HepG2 (cell line): ENCODE measurements around the gene STKLD1. TPM values are rescaled to one million over a fixed set of nuclear protein-coding genes. Genes with fewer than 3 reads are reported as not detected.

Experiments
- CHCHD3 ChIP-seq: sonication (generic); formaldehyde crosslinking; IDR thresholded peaks from 2 replicates; pipeline ENCODE4 v1.8.0; 2022; ENCODE audit warnings: mild to moderate bottlenecking, missing genetic modification reagents, moderate library complexity
- GABPB1 ChIP-seq: IDR thresholded peaks from 2 replicates; pipeline ENCODE4 v1.6.1; 2016; ENCODE audit warnings: mild to moderate bottlenecking, missing genetic modification reagents, moderate library complexity, missing compliant biosample characterization
- HES4 ChIP-seq: sonication (generic); formaldehyde crosslinking; IDR thresholded peaks from 2 replicates; pipeline ENCODE4 v1.9.0; 2021; ENCODE audit warnings: mild to moderate bottlenecking, missing genetic modification reagents, borderline replicate concordance
- HMG20B ChIP-seq: conservative IDR thresholded peaks from 2 replicates; pipeline ENCODE4 v1.6.1; 2016; ENCODE audit warnings: missing genetic modification reagents, missing compliant biosample characterization
- NONO ChIP-seq, 2 experiments: fragments of 450-650 bp in 1 of 2; sonication (generic) in 1 of 2; formaldehyde crosslinking in 1 of 2; IDR thresholded peaks in 1 of 2; conservative IDR thresholded peaks in 1 of 2; 2 replicates each; pipeline versions ENCODE4 v1.6.1 to v1.8.0; 2017 to 2022; ENCODE audit warnings: mild to moderate bottlenecking in 1 of 2, missing genetic modification reagents in 1 of 2, moderate library complexity in 1 of 2
- SOX6 ChIP-seq, 2 experiments: fragments of 450-650 bp in 1 of 2; sonication (generic) in 1 of 2; formaldehyde crosslinking in 1 of 2; IDR thresholded peaks; 2 replicates each; pipeline versions ENCODE4 v1.4.0 to v1.6.1; 2017 to 2020; ENCODE audit warnings: antibody characterized with exemption in 1 of 2, mild to moderate bottlenecking in 1 of 2, missing genetic modification reagents in 1 of 2
- SP4 ChIP-seq: sonication (generic); formaldehyde crosslinking; IDR thresholded peaks from 2 replicates; pipeline ENCODE4 v1.8.1; 2023; ENCODE audit warnings: mild to moderate bottlenecking, missing genetic modification reagents
- ZNF326 ChIP-seq: sonication (generic); formaldehyde crosslinking; IDR thresholded peaks from 2 replicates; pipeline ENCODE4 v1.4.0; 2020; ENCODE audit warnings: missing genetic modification reagents, borderline replicate concordance
- ZNF451 ChIP-seq: sonication (generic); formaldehyde crosslinking; IDR thresholded peaks from 2 replicates; pipeline ENCODE4 v1.5.0; 2020; ENCODE audit warnings: mild to moderate bottlenecking, missing genetic modification reagents
- ZNF460 ChIP-seq: sonication (generic); formaldehyde crosslinking; IDR thresholded peaks from 2 replicates; pipeline ENCODE4 v1.5.1; 2020; ENCODE audit warnings: missing genetic modification reagents, mild to moderate bottlenecking, borderline replicate concordance
- ZNF776 ChIP-seq: sonication (generic); formaldehyde crosslinking; IDR thresholded peaks from 2 replicates; pipeline ENCODE4 v1.4.0; 2020; ENCODE audit warnings: mild to moderate bottlenecking, missing genetic modification reagents
- ZSCAN22 ChIP-seq: sonication (generic); formaldehyde crosslinking; IDR thresholded peaks from 2 replicates; pipeline ENCODE4 v1.4.0; 2020; ENCODE audit warnings: mild to moderate bottlenecking, missing genetic modification reagents
- ZZZ3 ChIP-seq: sonication (generic); formaldehyde crosslinking; IDR thresholded peaks from 2 replicates; pipeline ENCODE4 v1.4.0; 2020; ENCODE audit warnings: missing genetic modification reagents, mild to moderate bottlenecking, borderline replicate concordance
- polyA plus RNA-seq, 8 experiments: library from polyadenylated mRNA; depleted of rRNA in 3 of 8; stranded (reverse) in 7 of 8; unstranded in 1 of 8; fragments of >200 nt; fragmentation: Illumina TruSeq in 4 of 8; extraction: Trizol in 4 of 8; gene quantifications; 2 replicates each; pipeline versions ENCODE4 v1.2.1 to v1.2.3, GENCODE V29; 2011 to 2016; ENCODE audit warnings: low read depth in 4 of 8, missing spikeins in 1 of 8, mixed read lengths in 1 of 8; ENCODE audit not compliant: insufficient read depth in 1 of 8
- total RNA-seq, 5 experiments: library from RNA; depleted of rRNA; stranded (reverse); fragments of >200 nt; fragmentation: Illumina TruSeq; extraction: Trizol; gene quantifications; 2 replicates each; pipeline ENCODE4 v1.2.3, GENCODE V29; 2016; ENCODE audit warnings: low read depth in 1 of 5
- TF ChIP-seq, protein P1 (sequence below): fragments of 450-650 bp; IDR thresholded peaks from 2 replicates; pipeline ENCODE4 v1.6.1; 2016
- TF ChIP-seq, protein P2 (sequence below): sonication (generic); formaldehyde crosslinking; IDR thresholded peaks from 2 replicates; pipeline ENCODE4 v1.8.1; 2023; ENCODE audit warnings: mild to moderate bottlenecking, moderate library complexity, missing genetic modification reagents
- TF ChIP-seq, protein P3 (sequence below): sonication (generic); formaldehyde crosslinking; IDR thresholded peaks from 2 replicates; pipeline ENCODE4 v1.8.0; 2023; ENCODE audit warnings: mild to moderate bottlenecking, missing genetic modification reagents
- TF ChIP-seq, protein P4 (sequence below): sonication (generic); formaldehyde crosslinking; IDR thresholded peaks from 2 replicates; pipeline ENCODE4 v1.8.1; 2023; ENCODE audit warnings: mild to moderate bottlenecking, missing genetic modification reagents
- TF ChIP-seq, protein P5 (sequence below): sonication (generic); formaldehyde crosslinking; IDR thresholded peaks from 2 replicates; pipeline ENCODE4 v1.8.0; 2022; ENCODE audit warnings: mild to moderate bottlenecking, missing genetic modification reagents
- TF ChIP-seq, protein P6 (sequence below): sonication (generic); formaldehyde crosslinking; IDR thresholded peaks from 2 replicates; pipeline ENCODE4 v1.4.0; 2020; ENCODE audit warnings: missing genetic modification reagents

Gene STKLD1
- total and polyA plus RNA-seq, 2 of the 13 experiments (the other 11 are each of a cell fraction or from before 2014, with no cell fraction given) = 1.5 to 2.2 TPM

DNA sequence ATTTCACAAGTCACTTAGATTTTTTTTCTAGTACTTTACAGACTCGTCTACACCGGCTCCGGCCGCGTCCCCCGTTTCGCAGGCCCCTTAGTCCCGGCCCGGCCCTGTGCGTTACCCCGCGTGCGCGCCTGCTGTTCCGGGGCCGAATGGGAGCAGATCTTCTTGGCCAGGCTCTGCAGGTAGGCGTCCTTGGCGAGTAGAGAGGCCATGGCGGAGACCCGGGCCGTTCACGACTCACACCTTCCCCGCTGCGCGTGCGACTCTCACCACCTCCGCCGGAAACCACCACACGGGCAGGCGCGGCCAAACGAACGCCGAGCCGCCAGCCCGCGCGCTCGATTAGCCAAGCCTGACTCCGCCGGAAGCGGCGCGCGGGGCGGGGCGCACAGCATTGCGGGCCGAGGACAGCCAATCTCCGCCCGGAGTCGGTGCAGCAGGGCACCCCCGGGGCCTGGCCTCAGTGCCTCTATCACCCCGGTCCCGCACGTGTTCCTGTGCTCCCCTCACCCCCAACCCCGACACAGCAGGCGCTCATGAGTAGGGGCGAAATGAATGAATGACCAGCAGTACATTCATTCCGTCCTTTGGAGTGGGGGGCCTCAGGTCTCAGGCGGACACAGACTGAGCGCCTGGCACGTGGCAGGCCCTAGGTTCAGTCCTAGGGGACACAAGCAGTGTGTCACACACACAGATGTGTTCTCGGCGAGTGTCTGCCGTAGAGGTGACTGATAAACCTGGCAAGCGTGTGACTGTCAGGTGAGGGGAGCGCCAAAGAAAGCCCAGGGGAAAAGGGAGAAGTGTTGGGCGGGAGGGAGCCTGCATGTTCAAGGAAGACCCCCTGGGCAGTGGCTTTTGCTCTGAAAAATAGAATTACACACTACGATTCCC is 40.0 kb upstream of the STKLD1 start, which contains the start of gene SURF6 (continued):
- TF ChIP-seq, protein P1, sequence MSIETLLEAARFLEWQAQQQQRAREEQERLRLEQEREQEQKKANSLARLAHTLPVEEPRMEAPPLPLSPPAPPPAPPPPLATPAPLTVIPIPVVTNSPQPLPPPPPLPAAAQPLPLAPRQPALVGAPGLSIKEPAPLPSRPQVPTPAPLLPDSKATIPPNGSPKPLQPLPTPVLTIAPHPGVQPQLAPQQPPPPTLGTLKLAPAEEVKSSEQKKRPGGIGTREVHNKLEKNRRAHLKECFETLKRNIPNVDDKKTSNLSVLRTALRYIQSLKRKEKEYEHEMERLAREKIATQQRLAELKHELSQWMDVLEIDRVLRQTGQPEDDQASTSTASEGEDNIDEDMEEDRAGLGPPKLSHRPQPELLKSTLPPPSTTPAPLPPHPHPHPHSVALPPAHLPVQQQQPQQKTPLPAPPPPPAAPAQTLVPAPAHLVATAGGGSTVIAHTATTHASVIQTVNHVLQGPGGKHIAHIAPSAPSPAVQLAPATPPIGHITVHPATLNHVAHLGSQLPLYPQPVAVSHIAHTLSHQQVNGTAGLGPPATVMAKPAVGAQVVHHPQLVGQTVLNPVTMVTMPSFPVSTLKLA = peak; percentile 78
- TF ChIP-seq ZZZ3 (CRISPR knock-in tag) = peak; percentile 89
- no peak; the same call in 1 of the 2 replicates for TF ChIP-seq ZNF460
- peak; percentile 7; the same call in 1 of the 2 replicates for TF ChIP-seq CHCHD3 (CRISPR knock-in tag)
- TF ChIP-seq, protein P2, sequence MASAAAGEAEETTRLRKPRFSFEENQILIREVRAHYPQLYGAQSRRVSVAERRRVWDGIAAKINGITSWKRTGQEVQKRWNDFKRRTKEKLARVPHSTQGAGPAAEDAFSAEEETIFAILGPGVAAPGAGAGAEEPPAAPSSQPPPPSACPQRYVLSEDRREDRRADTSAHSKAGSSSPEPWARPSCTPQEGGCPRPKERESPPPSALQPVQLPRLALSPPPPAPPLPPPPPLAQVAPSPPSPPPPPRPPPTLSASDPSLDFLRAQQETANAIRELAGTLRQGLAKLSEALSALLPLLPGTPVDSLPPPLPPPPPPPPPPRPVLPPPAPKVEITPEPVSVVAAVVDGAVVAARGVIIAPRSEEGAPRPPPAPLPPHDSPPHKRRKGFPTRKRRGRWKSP = peak; percentile 77; the same call in 1 of the 2 replicates
- TF ChIP-seq, protein P3, sequence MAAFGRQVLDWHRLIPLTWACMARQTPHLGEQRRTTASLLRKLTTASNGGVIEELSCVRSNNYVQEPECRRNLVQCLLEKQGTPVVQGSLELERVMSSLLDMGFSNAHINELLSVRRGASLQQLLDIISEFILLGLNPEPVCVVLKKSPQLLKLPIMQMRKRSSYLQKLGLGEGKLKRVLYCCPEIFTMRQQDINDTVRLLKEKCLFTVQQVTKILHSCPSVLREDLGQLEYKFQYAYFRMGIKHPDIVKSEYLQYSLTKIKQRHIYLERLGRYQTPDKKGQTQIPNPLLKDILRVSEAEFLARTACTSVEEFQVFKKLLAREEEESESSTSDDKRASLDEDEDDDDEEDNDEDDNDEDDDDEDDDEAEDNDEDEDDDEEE (CRISPR knock-in tag) = no peak
- peak; percentile 71; the same call in 1 of the 2 replicates for TF ChIP-seq ZNF776 (CRISPR knock-in tag)
- peak; percentile 23; the same call in 1 of the 2 replicates for TF ChIP-seq ZSCAN22 (CRISPR knock-in tag)
- peak; percentile 58 for TF ChIP-seq HMG20B (CRISPR knock-in tag)
- TF ChIP-seq, protein P4, sequence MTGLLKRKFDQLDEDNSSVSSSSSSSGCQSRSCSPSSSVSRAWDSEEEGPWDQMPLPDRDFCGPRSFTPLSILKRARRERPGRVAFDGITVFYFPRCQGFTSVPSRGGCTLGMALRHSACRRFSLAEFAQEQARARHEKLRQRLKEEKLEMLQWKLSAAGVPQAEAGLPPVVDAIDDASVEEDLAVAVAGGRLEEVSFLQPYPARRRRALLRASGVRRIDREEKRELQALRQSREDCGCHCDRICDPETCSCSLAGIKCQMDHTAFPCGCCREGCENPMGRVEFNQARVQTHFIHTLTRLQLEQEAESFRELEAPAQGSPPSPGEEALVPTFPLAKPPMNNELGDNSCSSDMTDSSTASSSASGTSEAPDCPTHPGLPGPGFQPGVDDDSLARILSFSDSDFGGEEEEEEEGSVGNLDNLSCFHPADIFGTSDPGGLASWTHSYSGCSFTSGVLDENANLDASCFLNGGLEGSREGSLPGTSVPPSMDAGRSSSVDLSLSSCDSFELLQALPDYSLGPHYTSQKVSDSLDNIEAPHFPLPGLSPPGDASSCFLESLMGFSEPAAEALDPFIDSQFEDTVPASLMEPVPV (CRISPR knock-in tag) = peak; percentile 93
- peak; percentile 100 for TF ChIP-seq GABPB1
- TF ChIP-seq, protein P5, sequence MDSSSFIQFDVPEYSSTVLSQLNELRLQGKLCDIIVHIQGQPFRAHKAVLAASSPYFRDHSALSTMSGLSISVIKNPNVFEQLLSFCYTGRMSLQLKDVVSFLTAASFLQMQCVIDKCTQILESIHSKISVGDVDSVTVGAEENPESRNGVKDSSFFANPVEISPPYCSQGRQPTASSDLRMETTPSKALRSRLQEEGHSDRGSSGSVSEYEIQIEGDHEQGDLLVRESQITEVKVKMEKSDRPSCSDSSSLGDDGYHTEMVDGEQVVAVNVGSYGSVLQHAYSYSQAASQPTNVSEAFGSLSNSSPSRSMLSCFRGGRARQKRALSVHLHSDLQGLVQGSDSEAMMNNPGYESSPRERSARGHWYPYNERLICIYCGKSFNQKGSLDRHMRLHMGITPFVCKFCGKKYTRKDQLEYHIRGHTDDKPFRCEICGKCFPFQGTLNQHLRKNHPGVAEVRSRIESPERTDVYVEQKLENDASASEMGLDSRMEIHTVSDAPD = peak; percentile 77
- TF ChIP-seq ZNF326 (CRISPR knock-in tag) = peak; percentile 97
- TF ChIP-seq ZNF451 (CRISPR knock-in tag) = peak; percentile 95
- TF ChIP-seq NONO (IDR thresholded peaks at IDR 0.05) = no peak
- peak; percentile 99 for TF ChIP-seq NONO (CRISPR knock-in tag; conservative IDR thresholded peaks at IDR 0.05)
- no peak; the same call in 1 of the 2 replicates for TF ChIP-seq HES4
- peak; percentile 85 for TF ChIP-seq SP4 (CRISPR knock-in tag)
- TF ChIP-seq, protein P6, sequence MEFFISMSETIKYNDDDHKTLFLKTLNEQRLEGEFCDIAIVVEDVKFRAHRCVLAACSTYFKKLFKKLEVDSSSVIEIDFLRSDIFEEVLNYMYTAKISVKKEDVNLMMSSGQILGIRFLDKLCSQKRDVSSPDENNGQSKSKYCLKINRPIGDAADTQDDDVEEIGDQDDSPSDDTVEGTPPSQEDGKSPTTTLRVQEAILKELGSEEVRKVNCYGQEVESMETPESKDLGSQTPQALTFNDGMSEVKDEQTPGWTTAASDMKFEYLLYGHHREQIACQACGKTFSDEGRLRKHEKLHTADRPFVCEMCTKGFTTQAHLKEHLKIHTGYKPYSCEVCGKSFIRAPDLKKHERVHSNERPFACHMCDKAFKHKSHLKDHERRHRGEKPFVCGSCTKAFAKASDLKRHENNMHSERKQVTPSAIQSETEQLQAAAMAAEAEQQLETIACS (CRISPR knock-in tag) = peak; percentile 76
- no peak for TF ChIP-seq SOX6 (IDR thresholded peaks at IDR 0.05)
- TF ChIP-seq SOX6 (CRISPR knock-in tag; IDR thresholded peaks at IDR 0.05) = peak; percentile 73; the same call in 1 of the 2 replicates
